ENCODE measurements around the gene DTWD1. TPM values are rescaled to one million over a fixed set of nuclear protein-coding genes. Genes with fewer than 3 reads are reported as not detected.

The DTWD1 gene
- total RNA-seq, 2 donors from 2014 or later, result 39.6 to 40.4 TPM

DNA sequence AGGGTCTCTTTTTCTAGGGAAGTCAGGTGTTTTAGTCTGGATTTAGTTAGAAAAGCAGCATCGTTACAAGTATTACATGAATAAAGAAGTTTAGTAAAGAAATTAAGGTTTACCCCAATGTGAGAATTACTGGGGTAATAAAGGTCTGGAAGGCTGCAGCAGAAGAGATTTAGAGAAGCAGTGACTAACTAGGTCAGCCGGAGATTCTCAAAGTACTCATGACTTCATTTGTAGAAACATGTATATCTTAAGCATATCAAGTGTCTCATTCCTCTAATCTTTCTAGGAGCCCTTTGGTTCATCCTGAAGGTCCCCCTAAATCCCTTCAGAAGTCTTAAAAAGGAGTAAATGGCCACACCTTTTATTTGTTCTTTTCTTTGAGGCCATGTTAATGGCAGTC lies 26.0 kb downstream of the DTWD1 start:
- Histone ChIP-seq H3K4me3 (ENCODE audit: low read length) (no peak overlapping the region), H3K4me1 (ENCODE audit: control insufficient read depth, insufficient read depth, low read length) (no peaks in the 10 kb centered on the region), H3K27ac (ENCODE audit: low read depth, low read length) (no peak overlapping the region), H3K27me3 (ENCODE audit: control insufficient read depth, insufficient read depth, low read length, poor library complexity, severe bottlenecking) (no peaks in the 10 kb centered on the region), H3K9ac (ENCODE audit: extremely low read depth, low read length, poor library complexity, severe bottlenecking) (no peak overlapping the region), H3K36me3 (ENCODE audit: control insufficient read depth, insufficient read depth, low read length) (peaks cover 20% of the 10 kb centered on the region), H3K9me3 (ENCODE audit: control insufficient read depth, low read length) (peaks cover 4% of the 10 kb centered on the region)
- 98 to 100% methylated on average over 1 to 2 of the region's 2 CpGs for WGBS, 2 experiments (ENCODE audit: insufficient coverage in 1 of 2, insufficient read length in 1 of 2)
- Mint-ChIP-seq H3K36me3 (ENCODE audit: low read depth) (peaks cover 20% of the 10 kb centered on the region), H3K9me3 (peaks cover 5% of the 10 kb centered on the region), H3K27ac (no peak overlapping the region), H3K4me1 (peaks cover 14% of the 10 kb centered on the region), H3K4me3 (no peak overlapping the region), H3K27me3 (ENCODE audit: insufficient read depth) (no peaks in the 10 kb centered on the region)
- DNase-seq, result no peak
- TF ChIP-seq, protein P1, sequence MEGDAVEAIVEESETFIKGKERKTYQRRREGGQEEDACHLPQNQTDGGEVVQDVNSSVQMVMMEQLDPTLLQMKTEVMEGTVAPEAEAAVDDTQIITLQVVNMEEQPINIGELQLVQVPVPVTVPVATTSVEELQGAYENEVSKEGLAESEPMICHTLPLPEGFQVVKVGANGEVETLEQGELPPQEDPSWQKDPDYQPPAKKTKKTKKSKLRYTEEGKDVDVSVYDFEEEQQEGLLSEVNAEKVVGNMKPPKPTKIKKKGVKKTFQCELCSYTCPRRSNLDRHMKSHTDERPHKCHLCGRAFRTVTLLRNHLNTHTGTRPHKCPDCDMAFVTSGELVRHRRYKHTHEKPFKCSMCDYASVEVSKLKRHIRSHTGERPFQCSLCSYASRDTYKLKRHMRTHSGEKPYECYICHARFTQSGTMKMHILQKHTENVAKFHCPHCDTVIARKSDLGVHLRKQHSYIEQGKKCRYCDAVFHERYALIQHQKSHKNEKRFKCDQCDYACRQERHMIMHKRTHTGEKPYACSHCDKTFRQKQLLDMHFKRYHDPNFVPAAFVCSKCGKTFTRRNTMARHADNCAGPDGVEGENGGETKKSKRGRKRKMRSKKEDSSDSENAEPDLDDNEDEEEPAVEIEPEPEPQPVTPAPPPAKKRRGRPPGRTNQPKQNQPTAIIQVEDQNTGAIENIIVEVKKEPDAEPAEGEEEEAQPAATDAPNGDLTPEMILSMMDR (conservative IDR thresholded peaks at IDR 0.05), result no peak

- no peak overlapping the region for H3K4me3 Mint-ChIP-seq
- TF ChIP-seq, protein P1 (conservative IDR thresholded peaks at IDR 0.05), result no peak
- H3K9me3 ChIP-seq (ENCODE audit: control insufficient read depth, low read length), result peaks cover 29% of the 10 kb centered on the region
- H3K27me3 Mint-ChIP-seq (ENCODE audit: insufficient read depth), result no peaks in the 10 kb centered on the region
- no peaks in the 10 kb centered on the region for H3K4me1 ChIP-seq (ENCODE audit: control insufficient read depth, insufficient read depth, low read length)
- 100% methylated on average over 1 of the region's 1 CpG; no CpG with 5 or more reads in 1 of the 2 experiments for WGBS, 2 experiments (ENCODE audit: insufficient coverage in 1 of 2, insufficient read length in 1 of 2)
- no peak overlapping the region for H3K9ac ChIP-seq (ENCODE audit: extremely low read depth, low read length, poor library complexity, severe bottlenecking)
- peaks cover 2% of the 10 kb centered on the region for H3K36me3 ChIP-seq (ENCODE audit: control insufficient read depth, insufficient read depth, low read length)
- no peaks in the 10 kb centered on the region for H3K27me3 ChIP-seq (ENCODE audit: control insufficient read depth, insufficient read depth, low read length, poor library complexity, severe bottlenecking)
- H3K27ac Mint-ChIP-seq, result no peak overlapping the region
- peaks cover 6% of the 10 kb centered on the region for H3K4me1 Mint-ChIP-seq
- peaks cover 4% of the 10 kb centered on the region for H3K36me3 Mint-ChIP-seq (ENCODE audit: low read depth)
- no peak overlapping the region for H3K4me3 ChIP-seq (ENCODE audit: low read length)
- no peak for DNase-seq
- H3K9me3 Mint-ChIP-seq, result peaks cover 35% of the 10 kb centered on the region
- no peak overlapping the region for H3K27ac ChIP-seq (ENCODE audit: low read depth, low read length)
Measured at GRCh38 chr15:49649987-49650386, 29.1 kb downstream of the DTWD1 start.

DNA sequence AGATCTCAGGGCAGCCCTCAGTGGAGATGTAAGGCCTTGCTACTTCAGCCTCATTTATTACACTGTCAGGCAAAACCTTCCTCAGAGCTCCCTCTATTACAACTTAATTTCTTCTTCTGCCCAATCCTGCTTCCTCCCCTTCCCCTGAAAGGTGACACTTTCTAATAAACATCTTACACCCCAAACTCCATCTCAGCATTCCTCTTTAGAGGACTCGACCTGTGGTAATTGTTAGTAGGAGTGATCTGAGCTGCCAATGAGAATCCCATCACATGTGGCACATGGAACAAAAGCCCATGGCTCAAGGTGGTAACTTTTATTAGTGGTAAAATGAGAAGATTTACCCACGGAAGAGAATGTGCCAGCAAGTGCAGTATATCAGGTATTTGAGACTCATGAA lies 29.8 kb downstream of the DTWD1 start:
- TF ChIP-seq, protein P1 (conservative IDR thresholded peaks at IDR 0.05), result no peak
- Mint-ChIP-seq H3K27ac (no peak overlapping the region), H3K4me1 (peaks cover 3% of the 10 kb centered on the region), H3K36me3 (ENCODE audit: low read depth) (peaks cover 4% of the 10 kb centered on the region), H3K9me3 (peaks cover 41% of the 10 kb centered on the region), H3K4me3 (no peak overlapping the region), H3K27me3 (ENCODE audit: insufficient read depth) (no peaks in the 10 kb centered on the region)
- Histone ChIP-seq H3K9me3 (ENCODE audit: control insufficient read depth, low read length) (peaks cover 29% of the 10 kb centered on the region), H3K4me1 (ENCODE audit: control insufficient read depth, insufficient read depth, low read length) (no peaks in the 10 kb centered on the region), H3K4me3 (ENCODE audit: low read length) (no peak overlapping the region), H3K9ac (ENCODE audit: extremely low read depth, low read length, poor library complexity, severe bottlenecking) (no peak overlapping the region), H3K36me3 (ENCODE audit: control insufficient read depth, insufficient read depth, low read length) (no peaks in the 10 kb centered on the region), H3K27ac (ENCODE audit: low read depth, low read length) (no peak overlapping the region), H3K27me3 (ENCODE audit: control insufficient read depth, insufficient read depth, low read length, poor library complexity, severe bottlenecking) (no peaks in the 10 kb centered on the region)
- no peak for DNase-seq
- WGBS, 2 experiments (ENCODE audit: insufficient coverage in 1 of 2, insufficient read length in 1 of 2), result 83 to 84% methylated on average over 1 to 2 of the region's 2 CpGs

Measured in endodermal cell (in vitro differentiated cells).